Bronchial epithelial cell (primary cell): ENCODE results near the gene FADS1. TPM values are rescaled to one million over a fixed set of nuclear protein-coding genes. Genes with fewer than 3 reads are reported as not detected.

Experiments used
- DNase-seq: peaks from one replicate; pipeline ENCODE4 v3.0.0-alpha.2; 2010; ENCODE audit warnings: low read depth
- FAIRE-seq: peaks from 2 replicates; lab custom pipeline; 2011; peaks lifted over from hg19 to GRCh38; lab: Jason Lieb, UNC
- H3K27me3 ChIP-seq: 2 replicates; pipeline ENCODE4 v1.5.1; 2011; ENCODE audit warnings: low read length; ENCODE audit not compliant: control insufficient read depth, insufficient read depth
- H3K36me3 ChIP-seq: 2 replicates; pipeline ENCODE4 v1.5.1; 2011; ENCODE audit warnings: low read length; ENCODE audit not compliant: control insufficient read depth, insufficient read depth
- H3K4me3 ChIP-seq: 2 replicates; pipeline ENCODE4 v1.5.1; 2011; ENCODE audit warnings: mild to moderate bottlenecking, low read depth, low read length, control low read depth
- CTCF ChIP-seq: IDR thresholded peaks from 2 replicates; pipeline ENCODE4 v1.5.1; 2011; ENCODE audit warnings: mild to moderate bottlenecking, moderate library complexity, low read length, control low read depth, inconsistent platforms; ENCODE audit not compliant: insufficient read depth, severe bottlenecking
- total RNA-seq: library from RNA; depleted of rRNA; stranded (reverse); fragments of >200 nt; gene quantifications from 2 replicates; pipeline ENCODE4 v1.2.1, GENCODE V29; 2014

The FADS1 gene
- total RNA-seq, 1 donor from 2014 or later: 46.9 TPM

- Histone ChIP-seq H3K27me3 (no peaks in the 10 kb centered on the region), H3K36me3 (peaks cover 28% of the 10 kb centered on the region), H3K4me3 (no peak overlapping the region)
- FAIRE-seq (no peak), DNase-seq (no peak)
- TF ChIP-seq CTCF: no peak
Measured at GRCh38 chr11:61861634-61862033, 44.8 kb upstream of the FADS1 start.

GRCh38 chr11:61860054-61860903 is 43.5 kb upstream of the FADS1 start:
- H3K36me3 ChIP-seq: peaks cover 27% of the 10 kb centered on the region
- FAIRE-seq (no peak), DNase-seq (peak; percentile 55)
- TF ChIP-seq CTCF: no peak
- no peak overlapping the region for H3K4me3 ChIP-seq
- H3K27me3 ChIP-seq: no peaks in the 10 kb centered on the region

GRCh38 chr11:61855939-61856680 is 39.3 kb upstream of the FADS1 start:
- FAIRE-seq (no peak), DNase-seq (no peak)
- no peak for TF ChIP-seq CTCF
- Histone ChIP-seq H3K4me3 (no peak overlapping the region), H3K27me3 (no peaks in the 10 kb centered on the region), H3K36me3 (peaks cover 24% of the 10 kb centered on the region)

DNA sequence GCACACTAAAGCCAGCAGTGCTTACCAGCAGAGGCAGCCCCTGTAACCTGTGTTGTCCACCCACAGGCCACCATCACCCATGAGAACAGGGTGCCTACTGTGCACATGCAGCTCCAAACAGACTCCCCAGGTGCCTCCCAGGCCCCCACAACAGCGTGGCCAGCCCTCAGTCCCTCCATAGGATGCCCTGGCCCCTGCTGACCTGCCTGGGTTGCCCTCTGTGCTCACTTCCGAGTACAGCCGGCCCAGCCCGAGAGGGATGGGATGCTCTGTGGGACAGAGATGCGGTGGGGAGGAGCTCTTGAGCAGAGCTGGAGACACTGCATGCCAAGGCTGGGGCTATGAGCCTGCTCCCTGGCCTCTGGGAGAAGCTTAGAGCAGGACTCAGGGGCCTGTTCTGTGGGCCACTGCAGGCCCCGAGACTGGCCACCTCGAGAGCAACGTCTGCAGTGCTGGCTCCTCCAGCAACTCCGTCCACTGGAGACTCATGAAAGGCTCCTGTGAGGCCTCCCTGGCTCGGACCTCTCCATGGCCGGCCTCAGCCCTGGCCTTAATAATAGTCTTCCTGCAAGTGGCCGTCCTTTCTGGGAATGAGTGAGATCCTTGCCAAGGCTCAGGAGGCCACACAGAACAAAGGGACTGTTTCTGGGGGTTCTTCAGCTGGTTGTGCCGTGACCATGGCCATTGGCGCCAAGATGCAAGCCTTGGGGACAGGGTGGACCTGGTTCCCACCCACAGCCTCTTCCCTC is 38.3 kb upstream of the FADS1 start:
- H3K4me3 ChIP-seq: no peak overlapping the region
- no peaks in the 10 kb centered on the region for H3K27me3 ChIP-seq
- FAIRE-seq: no peak
- H3K36me3 ChIP-seq: peaks cover 21% of the 10 kb centered on the region
- no peak for DNase-seq
- TF ChIP-seq CTCF: no peak

DNA sequence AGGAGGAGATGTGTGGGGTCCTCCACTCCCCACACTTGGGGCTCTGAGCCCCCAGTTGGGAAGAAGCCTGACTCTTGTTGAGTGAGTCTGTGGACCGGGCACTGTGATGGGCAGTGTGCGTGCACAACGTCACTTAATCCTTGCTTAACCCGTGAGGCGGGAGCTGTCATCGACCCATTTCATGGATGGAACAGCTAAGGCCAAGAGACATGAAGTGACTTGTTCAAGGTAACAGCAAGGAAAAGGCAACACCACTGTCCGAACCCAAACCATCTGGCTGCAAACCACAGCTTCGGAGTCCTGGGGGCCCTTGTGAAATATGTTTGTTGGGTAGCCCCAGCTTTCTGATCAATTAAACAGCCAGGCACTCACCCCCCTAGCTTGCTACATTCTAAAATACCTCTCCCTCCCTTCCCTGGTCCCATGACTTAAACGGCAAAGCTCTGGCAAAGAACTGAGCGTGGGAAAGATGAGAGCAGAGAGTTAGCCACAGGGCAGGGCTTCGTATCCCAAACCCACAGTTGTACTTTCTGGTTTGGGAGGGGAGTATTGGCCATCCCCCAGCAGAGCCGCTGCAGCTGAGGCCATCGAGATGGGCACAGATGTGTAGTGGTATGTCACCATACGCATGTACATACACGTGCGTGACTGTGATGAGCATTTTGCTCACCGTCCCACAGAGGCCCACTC is 37.5 kb upstream of the FADS1 start:
- no peak for DNase-seq
- FAIRE-seq: no peak
- Histone ChIP-seq H3K4me3 (no peak overlapping the region), H3K27me3 (no peaks in the 10 kb centered on the region), H3K36me3 (peaks cover 21% of the 10 kb centered on the region)
- no peak for TF ChIP-seq CTCF
